ENCODE data around the gene FSHR. TPM values are rescaled to one million over a fixed set of nuclear protein-coding genes. Genes with fewer than 3 reads are reported as not detected.

Gene FSHR
- total RNA-seq, 1 donor from 2014 or later, result not detected

- no peaks in the 10 kb centered on the region for H3K36me3 ChIP-seq
- H3K27me3 ChIP-seq, result no peaks in the 10 kb centered on the region
- H3K27ac ChIP-seq, result no peak overlapping the region
- no peak overlapping the region for H3K4me3 ChIP-seq
- H3K4me2 ChIP-seq, result no peak overlapping the region
- peaks cover 9% of the 10 kb centered on the region for H3K27me3 Mint-ChIP-seq (ENCODE audit: insufficient read depth, low read depth)
- H3F3A ChIP-seq (ENCODE audit: low read depth), result no peaks in the 10 kb centered on the region
- H3K9me3 Mint-ChIP-seq, result no peaks in the 10 kb centered on the region
- H3K4me3 Mint-ChIP-seq, result no peak overlapping the region
- H3K79me2 ChIP-seq (ENCODE audit: low read depth), result no peaks in the 10 kb centered on the region
- H3K36me3 Mint-ChIP-seq, result no peaks in the 10 kb centered on the region
- no peak overlapping the region for H3K9ac ChIP-seq
- peaks cover 10% of the 10 kb centered on the region for H3K4me1 ChIP-seq
- H2AFZ ChIP-seq (replicated peaks), result no peak overlapping the region
- no peaks in the 10 kb centered on the region for H4K20me1 ChIP-seq (ENCODE audit: low read depth)
- H3K27ac Mint-ChIP-seq, result no peak overlapping the region
- TF ChIP-seq EZH2 (IDR thresholded peaks at IDR 0.05) (no peak), EZH2phosphoT487 (IDR thresholded peaks at IDR 0.05) (no peak), CTCF (IDR thresholded peaks at IDR 0.05) (no peak)
- DNase-seq (ENCODE audit: low spot score), result no peak
- H3K9me3 ChIP-seq (ENCODE audit: low read depth), result no peaks in the 10 kb centered on the region
- H3K4me1 Mint-ChIP-seq, result peaks cover 21% of the 10 kb centered on the region
Measured at GRCh38 chr2:49108851-49109250, 45.5 kb downstream of the FSHR start.

- no peak for TF ChIP-seq CTCF (IDR thresholded peaks at IDR 0.05)
- TF ChIP-seq EZH2phosphoT487 (IDR thresholded peaks at IDR 0.05), result no peak
- TF ChIP-seq EZH2 (IDR thresholded peaks at IDR 0.05), result no peak
- Mint-ChIP-seq H3K36me3 (no peaks in the 10 kb centered on the region), H3K27ac (no peak overlapping the region)
Measured at GRCh38 chr2:49108436-49108835, 45.9 kb downstream of the FSHR start.

GRCh38 chr2:49105506-49105905, 48.8 kb downstream of the FSHR start:
- H3K4me1 Mint-ChIP-seq, result peaks cover 4% of the 10 kb centered on the region
- TF ChIP-seq EZH2phosphoT487 (IDR thresholded peaks at IDR 0.05) (no peak), CTCF (IDR thresholded peaks at IDR 0.05) (no peak), EZH2 (IDR thresholded peaks at IDR 0.05) (no peak)
- Histone ChIP-seq H2AFZ (replicated peaks) (no peak overlapping the region), H3K79me2 (ENCODE audit: low read depth) (no peaks in the 10 kb centered on the region), H3K4me2 (no peak overlapping the region), H4K20me1 (ENCODE audit: low read depth) (no peaks in the 10 kb centered on the region), H3K9ac (no peak overlapping the region), H3K4me3 (no peak overlapping the region), H3K9me3 (ENCODE audit: low read depth) (no peaks in the 10 kb centered on the region), H3K27me3 (no peaks in the 10 kb centered on the region), H3K4me1 (peaks cover under 1% of the 10 kb centered on the region), H3K27ac (no peak overlapping the region), H3K36me3 (no peaks in the 10 kb centered on the region), H3F3A (ENCODE audit: low read depth) (no peaks in the 10 kb centered on the region)
- peaks cover 7% of the 10 kb centered on the region for H3K27me3 Mint-ChIP-seq (ENCODE audit: insufficient read depth, low read depth)
- H3K9me3 Mint-ChIP-seq, result no peaks in the 10 kb centered on the region
- no peaks in the 10 kb centered on the region for H3K36me3 Mint-ChIP-seq
- H3K27ac Mint-ChIP-seq, result no peak overlapping the region
- DNase-seq (ENCODE audit: low spot score), result no peak
- H3K4me3 Mint-ChIP-seq, result no peak overlapping the region

More at GRCh38 chr2:49108436-49108835, 45.9 kb downstream of the FSHR start:
- no peak overlapping the region for H2AFZ ChIP-seq (replicated peaks)
- H3K4me3 ChIP-seq, result no peak overlapping the region
- no peak for DNase-seq (ENCODE audit: low spot score)
- H3K79me2 ChIP-seq (ENCODE audit: low read depth), result no peaks in the 10 kb centered on the region
- H3K36me3 ChIP-seq, result no peaks in the 10 kb centered on the region
- H4K20me1 ChIP-seq (ENCODE audit: low read depth), result no peaks in the 10 kb centered on the region
- H3K4me2 ChIP-seq, result no peak overlapping the region
- peaks cover 9% of the 10 kb centered on the region for H3K27me3 Mint-ChIP-seq (ENCODE audit: insufficient read depth, low read depth)
- peaks cover 10% of the 10 kb centered on the region for H3K4me1 ChIP-seq
- no peaks in the 10 kb centered on the region for H3K27me3 ChIP-seq
- no peaks in the 10 kb centered on the region for H3K9me3 ChIP-seq (ENCODE audit: low read depth)
- no peak overlapping the region for H3K4me3 Mint-ChIP-seq
- no peak overlapping the region for H3K27ac ChIP-seq
- H3F3A ChIP-seq (ENCODE audit: low read depth), result no peaks in the 10 kb centered on the region
- H3K9me3 Mint-ChIP-seq, result no peaks in the 10 kb centered on the region
- H3K4me1 Mint-ChIP-seq, result peaks cover 21% of the 10 kb centered on the region
- no peak overlapping the region for H3K9ac ChIP-seq
